AG04449 (cell line): ENCODE measurements around the gene RAP1GAP.

Source experiments
- CTCF ChIA-PET: fragments of 350-600 bp; formaldehyde crosslinking; extraction: SDS; loops from one replicate; lab custom pipeline; 2021; ENCODE audit warnings: antibody characterized with exemption; lab: Yijun Ruan, JAX
- POLR2A ChIA-PET: fragments of 400-600, 350-600 bp; formaldehyde crosslinking; extraction: SDS; loops from one replicate; lab custom pipeline; 2020; ENCODE audit warnings: antibody characterized with exemption, inconsistent platforms; lab: Yijun Ruan, JAX
- DNase-seq: peaks from one replicate; pipeline ENCODE4 v3.0.0-alpha.2; 2010; ENCODE audit warnings: low read depth, low spot score
- H3K4me3 ChIP-seq: 2 replicates; pipeline ENCODE4 v1.5.1; 2011; ENCODE audit warnings: low read depth, mild to moderate bottlenecking, control low read depth, low read length
- TF ChIP-seq, protein P1 (sequence below): IDR thresholded peaks from one replicate; pipeline ENCODE4 v1.5.1; 2011; ENCODE audit warnings: mild to moderate bottlenecking, moderate library complexity, low read length, control low read depth, inconsistent platforms; ENCODE audit not compliant: insufficient read depth; ENCODE audit errors: missing control alignments

RAP1GAP gene

DNA sequence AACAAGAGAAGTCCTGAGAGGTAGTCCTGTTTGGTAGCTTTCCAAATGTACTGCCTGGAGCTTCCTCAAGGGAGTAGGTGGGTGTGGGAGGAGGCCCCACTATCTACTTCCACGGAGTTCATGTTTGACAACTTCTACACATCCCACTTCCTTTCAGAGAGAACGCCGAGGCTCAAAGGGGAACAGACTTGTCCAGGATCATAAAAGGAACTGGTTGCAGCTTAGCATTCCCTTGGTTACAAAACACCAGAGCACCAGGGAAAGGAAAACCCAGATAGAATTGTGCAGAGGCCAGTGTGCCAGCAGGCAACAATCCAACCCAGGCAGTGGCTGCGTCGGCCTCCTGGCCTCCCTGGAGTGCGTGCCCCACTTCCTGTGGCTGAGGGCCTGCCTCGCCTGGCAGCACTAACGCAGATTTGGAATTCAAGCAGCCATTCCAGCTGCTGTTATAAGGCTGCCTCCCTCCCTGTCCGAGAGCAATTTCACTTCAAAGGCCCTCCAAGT is 4.2 kb upstream of the RAP1GAP start:
- POLR2A ChIA-PET, result interaction anchor here (0.6 to 0.9 kb wide), 2 partner anchors 83 to 109 kb away, joined by 3 read pairs; no protein-coding TSS in a partner anchor
- peak; percentile 40 for DNase-seq
- TF ChIP-seq, protein P1, sequence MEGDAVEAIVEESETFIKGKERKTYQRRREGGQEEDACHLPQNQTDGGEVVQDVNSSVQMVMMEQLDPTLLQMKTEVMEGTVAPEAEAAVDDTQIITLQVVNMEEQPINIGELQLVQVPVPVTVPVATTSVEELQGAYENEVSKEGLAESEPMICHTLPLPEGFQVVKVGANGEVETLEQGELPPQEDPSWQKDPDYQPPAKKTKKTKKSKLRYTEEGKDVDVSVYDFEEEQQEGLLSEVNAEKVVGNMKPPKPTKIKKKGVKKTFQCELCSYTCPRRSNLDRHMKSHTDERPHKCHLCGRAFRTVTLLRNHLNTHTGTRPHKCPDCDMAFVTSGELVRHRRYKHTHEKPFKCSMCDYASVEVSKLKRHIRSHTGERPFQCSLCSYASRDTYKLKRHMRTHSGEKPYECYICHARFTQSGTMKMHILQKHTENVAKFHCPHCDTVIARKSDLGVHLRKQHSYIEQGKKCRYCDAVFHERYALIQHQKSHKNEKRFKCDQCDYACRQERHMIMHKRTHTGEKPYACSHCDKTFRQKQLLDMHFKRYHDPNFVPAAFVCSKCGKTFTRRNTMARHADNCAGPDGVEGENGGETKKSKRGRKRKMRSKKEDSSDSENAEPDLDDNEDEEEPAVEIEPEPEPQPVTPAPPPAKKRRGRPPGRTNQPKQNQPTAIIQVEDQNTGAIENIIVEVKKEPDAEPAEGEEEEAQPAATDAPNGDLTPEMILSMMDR, result no peak
- CTCF ChIA-PET, result interaction anchor here (0.8 to 1.5 kb wide), 5 partner anchors 16 to 439 kb away, joined by 3 to 4 read pairs (median 3); no protein-coding TSS in a partner anchor
- no peak overlapping the region for H3K4me3 ChIP-seq

DNA sequence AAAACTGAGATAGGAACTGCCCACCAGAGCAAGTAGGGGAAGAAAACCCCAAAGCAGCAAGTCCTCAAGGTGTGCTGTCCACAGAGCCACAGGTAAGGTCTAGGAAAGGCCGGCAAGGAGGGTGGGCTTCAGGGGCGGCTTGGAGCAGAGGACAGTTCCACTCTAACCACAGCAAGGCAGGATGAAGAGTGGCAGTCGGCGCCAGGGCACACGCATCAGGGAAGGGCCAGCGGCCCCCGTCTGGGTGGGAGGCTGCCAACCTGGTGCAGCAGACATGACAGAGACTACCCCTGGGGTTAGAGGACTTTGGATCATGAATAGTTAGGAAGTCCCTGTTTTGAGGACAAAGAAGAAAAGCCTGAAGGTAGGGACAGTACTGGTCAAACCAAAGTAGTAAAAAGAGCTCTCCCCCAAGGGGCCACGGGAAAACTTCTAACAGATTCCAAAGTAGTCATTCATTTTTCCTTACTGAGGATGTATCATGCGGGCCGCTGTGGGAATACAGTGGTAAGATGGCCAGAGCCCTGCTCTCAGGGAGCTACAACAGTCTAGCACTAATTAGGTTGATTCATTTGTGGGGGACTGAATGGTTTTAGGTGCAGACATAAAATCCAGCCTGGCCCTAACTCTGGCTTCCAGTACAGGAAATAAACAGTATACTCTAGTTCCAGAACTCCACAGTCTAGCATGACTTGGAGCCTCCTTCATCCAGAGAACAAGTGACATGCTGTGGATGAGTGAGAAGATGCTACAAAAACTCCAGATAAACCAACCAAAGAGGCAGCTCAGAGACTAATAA is 3.5 kb upstream of the RAP1GAP start:
- TF ChIP-seq, protein P1, result no peak
- POLR2A ChIA-PET, result no interaction called here
- CTCF ChIA-PET, result interaction anchor here (0.8 to 1.5 kb wide), 4 partner anchors 15 to 438 kb away, joined by 3 to 4 read pairs (median 3); no protein-coding TSS in a partner anchor
- H3K4me3 ChIP-seq, result no peak overlapping the region
- peak; percentile 17 for DNase-seq

DNA sequence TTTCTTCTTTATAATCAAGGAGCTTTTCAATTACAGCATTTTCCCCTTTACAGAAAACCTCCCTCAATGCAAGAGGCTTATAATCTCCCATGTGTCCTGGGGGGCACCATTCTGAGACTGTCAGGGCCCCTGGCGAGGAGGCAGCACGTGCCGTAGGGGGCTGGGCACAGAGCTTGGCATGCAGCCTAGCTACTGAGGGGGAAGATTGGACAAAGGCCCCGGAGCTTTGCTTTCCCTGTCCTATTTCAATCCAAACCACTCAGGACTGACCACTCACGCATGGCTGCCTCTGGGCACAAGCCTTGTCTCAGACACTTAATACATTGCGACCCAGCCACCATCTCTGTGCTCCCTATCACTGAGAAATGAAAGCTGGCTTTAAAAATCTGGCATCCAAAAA is 2.8 kb upstream of the RAP1GAP start:
- CTCF ChIA-PET, result interaction anchor here (0.9 to 3.6 kb wide), 2 partner anchors 11 to 29 kb away, joined by 3 to 12 read pairs; no protein-coding TSS in a partner anchor

DNA sequence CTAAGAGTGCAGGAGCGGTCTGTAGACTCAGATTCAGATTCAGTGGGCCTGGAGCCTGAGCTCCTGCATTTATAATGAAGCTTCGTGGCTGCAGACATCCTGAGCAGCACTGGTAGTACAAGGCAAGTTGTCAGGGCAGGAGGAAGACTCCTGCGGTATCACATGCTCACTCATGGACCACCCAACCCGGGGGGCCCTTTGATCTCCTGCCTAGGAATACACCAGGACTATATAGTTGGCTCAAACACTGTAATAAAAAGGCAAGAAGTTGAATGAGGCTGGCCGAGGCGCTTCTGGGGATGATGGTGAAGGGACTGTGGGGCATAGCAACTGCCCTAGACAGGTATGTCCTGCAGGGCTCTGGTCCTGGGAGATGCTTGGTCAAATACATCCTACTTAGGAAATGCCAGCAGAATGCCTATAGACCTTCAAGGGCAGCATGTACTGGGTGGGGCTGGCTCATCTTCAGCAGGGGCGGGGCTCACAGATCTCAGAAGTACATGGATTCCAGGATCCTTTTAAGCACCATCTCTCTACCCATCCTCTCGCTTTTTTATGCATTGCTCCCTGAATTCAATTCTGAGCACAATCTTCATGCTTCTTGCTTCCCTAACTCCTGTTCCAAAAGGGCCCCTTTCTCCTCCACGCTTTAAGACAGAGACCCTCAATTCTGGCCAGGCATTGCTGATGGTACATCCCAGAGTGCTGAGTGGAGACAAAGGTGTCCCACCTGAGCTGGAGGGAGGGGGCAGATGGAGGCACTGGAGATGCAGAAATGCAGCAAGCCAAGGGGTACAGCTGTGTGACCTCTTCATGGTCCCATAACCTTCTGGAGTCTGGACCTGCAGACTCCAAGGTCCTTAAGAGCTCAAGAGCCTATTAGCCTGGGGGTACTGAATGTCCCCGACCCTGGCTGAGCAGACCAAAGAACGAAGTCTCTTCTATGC is 2.1 kb upstream of the RAP1GAP start:
- POLR2A ChIA-PET, result no interaction called here
- TF ChIP-seq, protein P1, result no peak
- CTCF ChIA-PET, result interaction anchor here (0.7 to 3.6 kb wide), 5 partner anchors 10 to 303 kb away, joined by 3 to 12 read pairs (median 3); no protein-coding TSS in a partner anchor
- no peak for DNase-seq
- H3K4me3 ChIP-seq, result no peak overlapping the region

More for the DNA sequence above, 2.8 kb upstream of the RAP1GAP start:
- DNase-seq, result no peak
- POLR2A ChIA-PET, result no interaction called here
- no peak overlapping the region for H3K4me3 ChIP-seq
- TF ChIP-seq, protein P1, result no peak

DNA sequence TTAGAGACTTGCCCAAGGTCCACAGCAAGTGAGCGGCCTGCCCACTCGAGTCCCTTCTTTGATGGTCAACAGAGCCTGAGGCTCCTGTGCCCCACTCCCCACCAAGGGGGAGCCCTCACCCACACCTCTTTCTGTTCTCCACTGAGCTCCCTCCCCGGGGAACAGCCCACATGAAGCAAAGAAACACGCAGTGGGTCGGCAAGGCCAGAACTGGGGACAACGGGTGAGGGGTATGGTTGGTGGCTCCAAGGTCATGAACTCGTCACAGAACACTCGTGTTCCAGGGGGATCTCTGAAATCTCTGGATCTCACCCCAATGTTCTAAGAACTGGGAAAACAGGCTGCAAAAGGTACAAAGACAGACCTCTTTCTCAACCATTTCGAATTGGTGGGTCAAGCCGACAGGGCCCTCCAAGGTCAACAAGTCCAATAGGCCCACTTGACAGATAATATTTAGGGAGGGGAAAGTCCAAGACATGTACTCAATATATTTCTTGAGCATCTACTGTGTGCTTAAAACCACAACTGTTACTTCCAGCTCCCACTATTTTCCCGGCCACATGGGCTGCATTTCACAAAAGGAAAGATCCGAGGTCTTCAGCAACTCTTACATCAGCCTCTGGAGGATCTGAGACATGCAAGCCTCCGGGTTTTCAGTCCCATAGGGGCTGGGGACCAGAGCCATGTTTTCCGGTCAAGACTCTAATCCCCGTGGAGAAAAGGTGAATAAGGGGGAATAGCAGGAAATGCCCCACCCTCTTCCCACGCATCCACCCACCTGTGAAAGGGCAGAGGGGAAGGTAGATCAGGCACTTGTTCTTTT is 1.1 kb upstream of the RAP1GAP start:
- DNase-seq, result no peak

More for the DNA sequence above, 1.1 kb upstream of the RAP1GAP start:
- no peak overlapping the region for H3K4me3 ChIP-seq
- TF ChIP-seq, protein P1, result no peak
- POLR2A ChIA-PET, result no interaction called here
- CTCF ChIA-PET, result interaction anchor here (1.0 to 3.6 kb wide), 3 partner anchors 9 to 302 kb away, joined by 3 to 12 read pairs (median 4); no protein-coding TSS in a partner anchor
